ENCODE data around the gene AJAP1.

DNA sequence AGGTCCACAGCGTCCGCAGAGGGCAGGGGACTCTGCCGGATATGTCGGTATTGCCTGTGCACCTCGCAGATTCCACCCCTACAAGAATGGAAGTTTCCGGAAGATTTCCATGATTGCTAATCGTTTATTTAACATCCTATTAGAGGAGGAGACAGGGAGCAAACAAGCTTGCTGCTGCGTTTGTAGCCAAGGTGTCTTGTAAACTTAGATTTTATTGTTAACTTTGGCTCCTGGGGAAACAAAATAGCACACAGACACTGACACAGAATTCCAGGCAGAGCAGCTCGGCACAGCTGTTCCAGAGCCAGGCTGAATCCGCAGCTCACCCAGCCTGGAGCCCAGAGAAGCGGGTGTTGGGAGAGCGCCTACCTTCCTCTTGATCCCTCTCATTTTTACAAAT, 75.7 kb downstream of the AJAP1 start:
- TF ChIP-seq CTCF (conservative IDR thresholded peaks at IDR 0.05): no peak
- TF ChIP-seq EZH2 (IDR thresholded peaks at IDR 0.05; ENCODE audit: low read depth): no peak
